ENCODE measurements around the gene POLR3E.

GRCh38 chr16:22330326-22330725 lies 33.1 kb downstream of the POLR3E start:
- TF ChIP-seq CTCF (IDR thresholded peaks at IDR 0.05) (no peak), EZH2 (IDR thresholded peaks at IDR 0.05; ENCODE audit: borderline replicate concordance, insufficient read depth, low read depth, low read length, poor library complexity, severe bottlenecking) (no peak)

All from B cell (primary cell).